ENCODE measurements around the gene PRKAR1B.

DNA sequence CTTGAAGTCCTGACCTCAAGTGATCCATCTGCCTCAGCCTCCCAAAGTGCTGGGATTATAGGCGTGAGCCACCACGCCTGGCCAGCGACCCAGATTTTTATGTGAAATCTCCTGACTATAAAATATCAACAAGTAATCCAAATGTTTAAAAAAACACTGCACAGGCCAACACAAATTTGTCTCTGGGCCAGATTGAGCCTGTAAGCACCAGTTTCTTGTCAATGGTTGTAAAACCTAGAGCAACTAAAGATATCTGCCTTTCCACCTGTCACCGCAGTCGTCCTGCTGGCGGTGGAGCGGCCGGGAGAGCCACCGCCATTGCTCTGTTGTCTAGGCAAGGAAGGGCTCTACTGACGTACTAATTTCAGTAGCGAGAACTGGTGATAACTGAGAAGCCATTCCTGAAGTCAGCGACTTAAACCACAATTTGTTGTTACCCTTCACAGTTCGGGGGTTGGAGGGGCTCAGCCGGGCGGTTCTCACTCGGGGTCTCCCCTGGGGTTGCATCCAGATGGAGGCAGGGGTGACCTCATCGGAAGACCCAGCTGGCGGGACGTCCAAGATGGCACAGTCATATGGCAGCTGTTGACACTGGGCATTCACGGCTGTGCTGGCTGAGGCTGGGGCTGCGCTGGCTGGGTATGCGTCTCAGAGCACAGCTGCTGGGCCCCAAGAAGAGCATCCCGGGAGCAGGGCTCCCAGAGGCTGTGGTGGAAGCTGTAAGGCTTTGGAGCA, 152.3 kb downstream of the PRKAR1B start:
- TF ChIP-seq EZH2phosphoT487 (IDR thresholded peaks at IDR 0.05; ENCODE audit: borderline replicate concordance) = no peak
- TF ChIP-seq, protein P1, sequence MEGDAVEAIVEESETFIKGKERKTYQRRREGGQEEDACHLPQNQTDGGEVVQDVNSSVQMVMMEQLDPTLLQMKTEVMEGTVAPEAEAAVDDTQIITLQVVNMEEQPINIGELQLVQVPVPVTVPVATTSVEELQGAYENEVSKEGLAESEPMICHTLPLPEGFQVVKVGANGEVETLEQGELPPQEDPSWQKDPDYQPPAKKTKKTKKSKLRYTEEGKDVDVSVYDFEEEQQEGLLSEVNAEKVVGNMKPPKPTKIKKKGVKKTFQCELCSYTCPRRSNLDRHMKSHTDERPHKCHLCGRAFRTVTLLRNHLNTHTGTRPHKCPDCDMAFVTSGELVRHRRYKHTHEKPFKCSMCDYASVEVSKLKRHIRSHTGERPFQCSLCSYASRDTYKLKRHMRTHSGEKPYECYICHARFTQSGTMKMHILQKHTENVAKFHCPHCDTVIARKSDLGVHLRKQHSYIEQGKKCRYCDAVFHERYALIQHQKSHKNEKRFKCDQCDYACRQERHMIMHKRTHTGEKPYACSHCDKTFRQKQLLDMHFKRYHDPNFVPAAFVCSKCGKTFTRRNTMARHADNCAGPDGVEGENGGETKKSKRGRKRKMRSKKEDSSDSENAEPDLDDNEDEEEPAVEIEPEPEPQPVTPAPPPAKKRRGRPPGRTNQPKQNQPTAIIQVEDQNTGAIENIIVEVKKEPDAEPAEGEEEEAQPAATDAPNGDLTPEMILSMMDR (conservative IDR thresholded peaks at IDR 0.05; ENCODE audit: low read length) = no peak

Data from Loucy (cell line).